BJ (cell line): ENCODE results near the gene DCAF10. TPM values are rescaled to one million over a fixed set of nuclear protein-coding genes. Genes with fewer than 3 reads are reported as not detected.

Experiments
- CTCF ChIA-PET: fragments of 350-600 bp; formaldehyde crosslinking; extraction: SDS; loops from one replicate; lab custom pipeline; 2021; ENCODE audit warnings: antibody characterized with exemption, inconsistent platforms; lab: Yijun Ruan, JAX
- POLR2A ChIA-PET: fragments of 300-600 bp; sonication (Branson Sonifier 250); formaldehyde crosslinking; extraction: SDS; loops from one replicate; lab custom pipeline; 2021; ENCODE audit warnings: antibody characterized with exemption; lab: Charles Lee
- DNase-seq: peaks from one replicate; pipeline ENCODE4 v3.0.0-alpha.2; 2011; ENCODE audit warnings: low read depth
- H3K27me3 ChIP-seq: 2 replicates; pipeline ENCODE4 v1.6.0; 2011; ENCODE audit warnings: low read length; ENCODE audit not compliant: control insufficient read depth, insufficient read depth
- H3K36me3 ChIP-seq: 2 replicates; pipeline ENCODE4 v1.5.1; 2011; ENCODE audit warnings: low read length; ENCODE audit not compliant: control insufficient read depth, insufficient read depth
- H3K4me3 ChIP-seq: 2 replicates; pipeline ENCODE4 v1.5.1; 2011; ENCODE audit warnings: low read depth, mild to moderate bottlenecking, control low read depth, low read length
- CTCF ChIP-seq: IDR thresholded peaks from 2 replicates; pipeline ENCODE4 v1.5.1; 2011; ENCODE audit warnings: low read depth, mild to moderate bottlenecking, control low read depth, inconsistent platforms, low read length, moderate library complexity; ENCODE audit not compliant: insufficient read depth
- polyA plus RNA-seq: library from polyadenylated mRNA; depleted of rRNA; stranded (reverse); fragments of >200 nt; gene quantifications from 2 replicates; pipeline ENCODE4 v1.2.3, GENCODE V29; 2011; rRNA removed

The DCAF10 gene
- polyA plus RNA-seq, 1 experiment = 22.0 TPM

GRCh38 chr9:37915911-37916470 is 115.4 kb downstream of the DCAF10 start:
- no peak for TF ChIP-seq CTCF
- Histone ChIP-seq H3K27me3 (no peaks in the 10 kb centered on the region), H3K36me3 (peaks cover 12% of the 10 kb centered on the region), H3K4me3 (no peak overlapping the region)
- no peak for DNase-seq
- ChIA-PET POLR2A (no interaction called here), CTCF (interaction anchor here (1.1 to 7.0 kb wide), 6 partner anchors 17 to 447 kb away, joined by 3 to 44 read pairs (median 17); no protein-coding TSS in a partner anchor)

DNA sequence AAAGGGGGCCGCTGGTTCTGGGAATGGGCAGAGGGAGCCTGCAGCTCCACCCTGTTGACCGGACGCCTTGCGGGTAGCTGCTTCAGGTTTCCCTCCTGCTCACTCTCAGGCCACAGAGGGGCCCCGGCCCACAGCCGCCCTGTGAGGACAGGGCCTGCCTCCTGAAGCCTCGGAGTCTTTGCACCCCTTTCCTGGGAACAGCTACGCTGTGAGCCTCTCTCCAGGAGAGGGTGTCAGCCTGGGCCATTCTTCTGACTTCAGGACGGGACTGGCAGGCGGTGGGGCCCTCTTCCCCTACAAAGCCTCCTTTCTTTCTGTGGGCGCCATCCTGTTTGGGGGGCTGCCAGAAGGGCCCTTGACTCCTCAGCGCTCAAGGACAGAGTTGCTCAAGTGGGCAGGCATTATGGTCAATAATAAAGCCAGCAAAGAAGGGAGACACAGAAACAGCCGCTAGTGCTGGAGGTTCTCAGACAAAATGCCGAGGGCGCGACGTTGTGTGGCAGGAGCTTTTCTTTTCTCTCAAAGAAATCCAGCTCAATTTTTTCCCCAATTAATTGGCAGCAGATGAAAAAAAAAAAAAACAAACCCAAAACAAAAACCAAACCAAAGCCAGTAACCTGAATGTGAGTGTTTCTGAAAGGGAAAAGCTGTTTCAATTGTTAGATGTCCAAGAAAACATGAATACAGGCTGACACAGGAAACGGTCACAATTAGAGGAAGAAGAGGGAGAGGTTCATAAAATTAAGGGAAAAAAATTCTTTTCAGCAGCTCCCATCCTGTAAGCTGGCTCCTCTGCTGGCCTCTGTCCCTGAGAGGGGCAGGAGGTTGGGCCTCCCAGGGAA is 116.1 kb downstream of the DCAF10 start:
- no peak for DNase-seq
- ChIA-PET CTCF (interaction anchor here (1.1 to 7.0 kb wide), 5 partner anchors 18 to 447 kb away, joined by 3 to 44 read pairs (median 30); no protein-coding TSS in a partner anchor), POLR2A (interaction anchor here (0.6 kb wide), 1 partner anchor 46 kb away, joined by 3 read pairs; no protein-coding TSS in a partner anchor)
- no peak for TF ChIP-seq CTCF
- Histone ChIP-seq H3K4me3 (no peak overlapping the region), H3K27me3 (no peaks in the 10 kb centered on the region), H3K36me3 (peaks cover 12% of the 10 kb centered on the region)

Other genes with a start within 250 kb of the DCAF10 start
- 10.6 and 13.3 TPM in 2 replicates for gene FBXO10, start 224.4 kb upstream of the DCAF10 start, polyA plus RNA-seq
- gene TOMM5, start 208.2 kb upstream of the DCAF10 start, polyA plus RNA-seq = 109 and 148 TPM in 2 replicates
- not detected in 2 replicates for gene FRMPD1, start 149.8 kb upstream of the DCAF10 start, polyA plus RNA-seq
- 5.3 and 5.8 TPM in 2 replicates for gene TRMT10B, start 47.0 kb upstream of the DCAF10 start, polyA plus RNA-seq
- gene EXOSC3, start 15.7 kb upstream of the DCAF10 start, polyA plus RNA-seq = 14.2 and 21.8 TPM in 2 replicates
- 15.6 and 24.4 TPM in 2 replicates for gene SLC25A51, start 103.3 kb downstream of the DCAF10 start, polyA plus RNA-seq